A204.1 (cell line): ENCODE results near the gene KLHL10.
"Not testable (repeated sequence)": the region's sequence is repeated elsewhere in the genome, so short reads cannot be mapped to it uniquely, and the experiment has no call there.

ENCODE experiments used
- FAIRE-seq: peaks from 2 replicates; lab custom pipeline; 2012; peaks lifted over from hg19 to GRCh38; lab: Jason Lieb, UNC

Gene KLHL10

GRCh38 chr17:41851382-41851781 lies 13.8 kb downstream of the KLHL10 start:
- FAIRE-seq, result not testable (repeated sequence)

- FAIRE-seq, result no peak
Observed at GRCh38 chr17:41860254-41860931, 22.8 kb downstream of the KLHL10 start.

GRCh38 chr17:41863074-41863848 lies 25.6 kb downstream of the KLHL10 start:
- no peak for FAIRE-seq

- FAIRE-seq, result no peak
Observed at GRCh38 chr17:41864498-41864835, 26.8 kb downstream of the KLHL10 start.

GRCh38 chr17:41864836-41865595 lies 27.4 kb downstream of the KLHL10 start, which contains the start of gene KLHL11:
Gene KLHL11, minus strand, starts transcription at chr17:41865423. Its CDS starts 53 bp downstream, at chr17:41865370.
- FAIRE-seq, result no peak

GRCh38 chr17:41865596-41865893 lies 27.9 kb downstream of the KLHL10 start:
- no peak for FAIRE-seq

GRCh38 chr17:41868568-41868967 lies 30.9 kb downstream of the KLHL10 start:
- FAIRE-seq, result no peak

- no peak for FAIRE-seq
Observed at GRCh38 chr17:41869426-41869825, 31.8 kb downstream of the KLHL10 start.

- FAIRE-seq, result no peak
Observed at GRCh38 chr17:41870097-41870496, 32.5 kb downstream of the KLHL10 start.

GRCh38 chr17:41870627-41871026 lies 33.0 kb downstream of the KLHL10 start:
- FAIRE-seq, result no peak

GRCh38 chr17:41871789-41872188 lies 34.2 kb downstream of the KLHL10 start:
- no peak for FAIRE-seq

GRCh38 chr17:41873559-41874292 lies 36.1 kb downstream of the KLHL10 start:
- no peak for FAIRE-seq

- FAIRE-seq, result not testable (repeated sequence)
Observed at GRCh38 chr17:41874293-41874670, 36.7 kb downstream of the KLHL10 start.

- FAIRE-seq, result no peak
Observed at GRCh38 chr17:41880130-41880529, 42.5 kb downstream of the KLHL10 start.

- FAIRE-seq, result no peak
Observed at GRCh38 chr17:41882756-41883155, 45.1 kb downstream of the KLHL10 start.

GRCh38 chr17:41885733-41886132 lies 48.1 kb downstream of the KLHL10 start:
- no peak for FAIRE-seq

GRCh38 chr17:41888332-41888965 lies 50.8 kb downstream of the KLHL10 start:
- FAIRE-seq, result no peak

GRCh38 chr17:41891135-41892020 lies 53.8 kb downstream of the KLHL10 start:
- FAIRE-seq, result no peak

- no peak for FAIRE-seq
Observed at GRCh38 chr17:41892021-41892376, 54.4 kb downstream of the KLHL10 start.

- no peak for FAIRE-seq
Observed at GRCh38 chr17:41893384-41893783, 55.8 kb downstream of the KLHL10 start.

- no peak for FAIRE-seq
Observed at GRCh38 chr17:41894791-41895331, 57.2 kb downstream of the KLHL10 start.
